ENCODE data around the gene EXD1.

EXD1 gene

GRCh38 chr15:41151451-41152005 is 79.0 kb downstream of the EXD1 start:
- TF ChIP-seq CEBPB (IDR thresholded peaks at IDR 0.05) (no peak), EGR1 (IDR thresholded peaks at IDR 0.05) (no peak), TEAD4 (IDR thresholded peaks at IDR 0.05) (no peak)

- TF ChIP-seq RAD21 (IDR thresholded peaks at IDR 0.05; ENCODE audit: low read depth): no peak
- no peak for TF ChIP-seq FOXM1 (IDR thresholded peaks at IDR 0.05; ENCODE audit: borderline replicate concordance, low read depth)
- TF ChIP-seq NFIC (IDR thresholded peaks at IDR 0.05): no peak
- no peak for TF ChIP-seq MAX (IDR thresholded peaks at IDR 0.05)
- no peak for TF ChIP-seq USF1 (IDR thresholded peaks at IDR 0.05)
- no peak for TF ChIP-seq TAF1 (IDR thresholded peaks at IDR 0.05; ENCODE audit: low read depth)
- TF ChIP-seq EP300 (IDR thresholded peaks at IDR 0.05; ENCODE audit: borderline replicate concordance): no peak
- TF ChIP-seq TEAD4 (IDR thresholded peaks at IDR 0.05): no peak
- no peak for TF ChIP-seq ZBTB7A (IDR thresholded peaks at IDR 0.05; ENCODE audit: low read depth)
- no peak for TF ChIP-seq YY1 (IDR thresholded peaks at IDR 0.05; ENCODE audit: low read depth)
- TF ChIP-seq CREB1 (IDR thresholded peaks at IDR 0.05; ENCODE audit: low read depth): no peak
- no peak for TF ChIP-seq REST (IDR thresholded peaks at IDR 0.05; ENCODE audit: low read depth)
- TF ChIP-seq TCF12 (IDR thresholded peaks at IDR 0.05; ENCODE audit: low read depth): no peak
- no peak for TF ChIP-seq EGR1 (IDR thresholded peaks at IDR 0.05)
- no peak for TF ChIP-seq CEBPB (IDR thresholded peaks at IDR 0.05)
Observed at GRCh38 chr15:41150279-41150678, 80.3 kb downstream of the EXD1 start.

- TF ChIP-seq YY1 (IDR thresholded peaks at IDR 0.05; ENCODE audit: low read depth) (no peak), REST (IDR thresholded peaks at IDR 0.05; ENCODE audit: low read depth) (no peak)
Observed at GRCh38 chr15:41148065-41148464, 82.5 kb downstream of the EXD1 start.

- TF ChIP-seq CREB1 (IDR thresholded peaks at IDR 0.05; ENCODE audit: low read depth) (no peak), USF1 (IDR thresholded peaks at IDR 0.05) (no peak), EP300 (IDR thresholded peaks at IDR 0.05; ENCODE audit: borderline replicate concordance) (no peak), RAD21 (IDR thresholded peaks at IDR 0.05; ENCODE audit: low read depth) (no peak), TEAD4 (IDR thresholded peaks at IDR 0.05) (no peak), EGR1 (IDR thresholded peaks at IDR 0.05) (no peak), TAF1 (IDR thresholded peaks at IDR 0.05; ENCODE audit: low read depth) (no peak)
Observed at GRCh38 chr15:41139619-41140018, 90.9 kb downstream of the EXD1 start.

GRCh38 chr15:41133454-41133853 is 97.1 kb downstream of the EXD1 start:
- TF ChIP-seq YY1 (IDR thresholded peaks at IDR 0.05; ENCODE audit: low read depth) (no peak), RAD21 (IDR thresholded peaks at IDR 0.05; ENCODE audit: low read depth) (no peak), CREB1 (IDR thresholded peaks at IDR 0.05; ENCODE audit: low read depth) (no peak)
